GM12874 (cell line): ENCODE results near the gene ATOH7.

Experiments
- CTCF ChIP-seq: IDR thresholded peaks from 2 replicates; pipeline ENCODE4 v1.5.1; 2011; ENCODE audit warnings: low read depth, mild to moderate bottlenecking, control low read depth, low read length, moderate library complexity; ENCODE audit not compliant: insufficient read depth

The ATOH7 gene

DNA sequence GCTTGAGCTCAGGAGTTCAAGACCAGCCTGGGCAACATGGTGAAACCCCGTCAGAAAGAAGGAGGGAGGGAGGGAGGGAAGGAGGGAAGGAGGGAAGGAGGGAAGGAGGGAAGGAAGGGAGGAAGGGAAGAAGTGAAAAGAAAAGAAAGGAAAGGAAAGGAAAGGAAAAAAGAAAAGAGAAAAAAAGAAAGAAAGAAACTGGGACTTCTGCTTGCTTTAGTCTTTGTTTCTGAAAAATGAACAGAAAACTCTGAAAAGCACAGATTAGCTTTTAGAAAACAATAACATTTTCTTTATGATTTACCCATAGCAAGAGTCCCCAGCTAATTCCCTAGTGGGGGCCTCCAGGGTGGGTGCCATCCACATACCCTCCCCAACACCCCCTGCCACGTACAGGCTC, 46.8 kb downstream of the ATOH7 start:
- TF ChIP-seq CTCF = no peak

- TF ChIP-seq CTCF = no peak
Measured at GRCh38 chr10:68184546-68184945, 47.4 kb downstream of the ATOH7 start.
